Ascending aorta (tissue), 2 donors: ENCODE measurements around the gene RABGAP1L. TPM values are rescaled to one million over a fixed set of nuclear protein-coding genes. Genes with fewer than 3 reads are reported as not detected.

Source experiments
- DNase-seq, 2 donors: peaks; one replicate each; pipeline ENCODE4 v3.0.0-alpha.2; 2019; ENCODE audit warnings: low spot score in 2 of 2
- H3K27ac ChIP-seq, 2 donors: fragments of 200-600 bp; sonication (generic); one replicate each; pipeline ENCODE4 v1.5.1; 2016 to 2017; ENCODE audit warnings: mild to moderate bottlenecking in 1 of 2
- H3K27me3 ChIP-seq: fragments of 200-600 bp; sonication (generic); one replicate; pipeline ENCODE4 v1.5.1; 2017
- H3K36me3 ChIP-seq, 2 donors: fragments of 200-600 bp; sonication (generic); one replicate each; pipeline ENCODE4 v1.5.1; 2016
- H3K4me1 ChIP-seq, 2 donors: fragments of 200-600 bp; sonication (generic); one replicate each; pipeline ENCODE4 v1.5.1; 2016 to 2017; ENCODE audit warnings: mild to moderate bottlenecking in 1 of 2
- H3K4me3 ChIP-seq, 2 donors: fragments of 200-600 bp; sonication (generic); one replicate each; pipeline ENCODE4 v1.5.1; 2016 to 2017; ENCODE audit warnings: mild to moderate bottlenecking in 1 of 2
- H3K9me3 ChIP-seq, 2 donors: fragments of 200-600 bp; sonication (generic); one replicate each; pipeline ENCODE4 v1.5.1; 2016
- CTCF ChIP-seq, 3 experiments: fragments of 200-600 bp in 2 of 3; fragments of 450-650 bp in 1 of 3; sonication (generic) in 2 of 3; IDR thresholded peaks; one replicate each; pipeline ENCODE4 v1.5.1; 2016 to 2019; ENCODE audit warnings: antibody characterized with exemption in 3 of 3, mild to moderate bottlenecking in 1 of 3, moderate library complexity in 1 of 3
- intact Hi-C: fragments of 100-400 bp; cut with DNase I; formaldehyde crosslinking; loops from one replicate; pipeline ENCODE4 v1.15.1; 2023
- total RNA-seq: library from RNA; depleted of rRNA; stranded (reverse); fragments of >200 nt; gene quantifications from one replicate; pipeline ENCODE4 v1.1.0, GENCODE V29; 2016

The RABGAP1L gene
- total RNA-seq: 48.4 TPM

GRCh38 chr1:174159252-174160108 lies at the start of gene RABGAP1L:
Gene RABGAP1L, plus strand, starts transcription at chr1:174159520.
- Histone ChIP-seq H3K4me3 (peak within 1 kb of the TSS; percentile 62 to 96), H3K27ac (peak within 1 kb of the TSS; percentile 82 to 92), H3K36me3 (no peaks in the 10 kb centered on the region), H3K27me3 (no peaks in the 10 kb centered on the region), H3K9me3 (no peaks in the 10 kb centered on the region), H3K4me1 (peaks cover 0 to 7% of the 10 kb centered on the region in 2 donors)
- no peak for TF ChIP-seq CTCF (IDR thresholded peaks at IDR 0.05)
- intact Hi-C loops: loop anchor here (1.0 to 10.0 kb wide), 4 partner anchors 137 to 835 kb away; partner anchors contain the start of genes CACYBP, CENPL, DARS2 and GAS5
- peak; percentile 69 to 96 for DNase-seq

- no peaks in the 10 kb centered on the region for H3K36me3 ChIP-seq
- no peak overlapping the region for H3K4me3 ChIP-seq
- no peak for DNase-seq
- H3K27ac ChIP-seq: no peak overlapping the region
- no peak for TF ChIP-seq CTCF (IDR thresholded peaks at IDR 0.05)
- intact Hi-C loops: no loop called here
- peaks cover 0 to 2% of the 10 kb centered on the region in 2 donors for H3K4me1 ChIP-seq
- no peaks in the 10 kb centered on the region for H3K27me3 ChIP-seq
- H3K9me3 ChIP-seq: no peaks in the 10 kb centered on the region
Measured at GRCh38 chr1:174110053-174110452, 49.3 kb upstream of the RABGAP1L start.

GRCh38 chr1:174112489-174113162 lies 46.7 kb upstream of the RABGAP1L start:
- H3K9me3 ChIP-seq: no peaks in the 10 kb centered on the region
- DNase-seq: no peak
- no peak overlapping the region for H3K27ac ChIP-seq
- no peaks in the 10 kb centered on the region for H3K27me3 ChIP-seq
- intact Hi-C loops: no loop called here
- TF ChIP-seq CTCF (IDR thresholded peaks at IDR 0.05): no peak
- H3K36me3 ChIP-seq: no peaks in the 10 kb centered on the region
- peaks cover 0 to 2% of the 10 kb centered on the region in 2 donors for H3K4me1 ChIP-seq
- H3K4me3 ChIP-seq: peak overlapping the region in 1 of 2 donors; percentile 19

GRCh38 chr1:174114106-174114505 lies 45.2 kb upstream of the RABGAP1L start:
- Histone ChIP-seq H3K9me3 (no peaks in the 10 kb centered on the region), H3K27me3 (no peaks in the 10 kb centered on the region), H3K4me1 (peaks cover 0 to 2% of the 10 kb centered on the region in 2 donors), H3K36me3 (no peaks in the 10 kb centered on the region), H3K27ac (no peak overlapping the region), H3K4me3 (no peak overlapping the region)
- no peak for TF ChIP-seq CTCF (IDR thresholded peaks at IDR 0.05)
- DNase-seq: no peak
- intact Hi-C loops: no loop called here

GRCh38 chr1:174114788-174115448 lies 44.4 kb upstream of the RABGAP1L start:
- Histone ChIP-seq H3K36me3 (no peaks in the 10 kb centered on the region), H3K9me3 (no peaks in the 10 kb centered on the region), H3K27ac (no peak overlapping the region), H3K27me3 (no peaks in the 10 kb centered on the region), H3K4me3 (no peak overlapping the region), H3K4me1 (peaks cover 0 to 2% of the 10 kb centered on the region in 2 donors)
- peak in 2 of 3 experiments; percentile 32 to 48 for TF ChIP-seq CTCF (IDR thresholded peaks at IDR 0.05)
- no peak for DNase-seq
- intact Hi-C loops: no loop called here
